ENCODE results near the gene TTBK1.

The TTBK1 gene

DNA sequence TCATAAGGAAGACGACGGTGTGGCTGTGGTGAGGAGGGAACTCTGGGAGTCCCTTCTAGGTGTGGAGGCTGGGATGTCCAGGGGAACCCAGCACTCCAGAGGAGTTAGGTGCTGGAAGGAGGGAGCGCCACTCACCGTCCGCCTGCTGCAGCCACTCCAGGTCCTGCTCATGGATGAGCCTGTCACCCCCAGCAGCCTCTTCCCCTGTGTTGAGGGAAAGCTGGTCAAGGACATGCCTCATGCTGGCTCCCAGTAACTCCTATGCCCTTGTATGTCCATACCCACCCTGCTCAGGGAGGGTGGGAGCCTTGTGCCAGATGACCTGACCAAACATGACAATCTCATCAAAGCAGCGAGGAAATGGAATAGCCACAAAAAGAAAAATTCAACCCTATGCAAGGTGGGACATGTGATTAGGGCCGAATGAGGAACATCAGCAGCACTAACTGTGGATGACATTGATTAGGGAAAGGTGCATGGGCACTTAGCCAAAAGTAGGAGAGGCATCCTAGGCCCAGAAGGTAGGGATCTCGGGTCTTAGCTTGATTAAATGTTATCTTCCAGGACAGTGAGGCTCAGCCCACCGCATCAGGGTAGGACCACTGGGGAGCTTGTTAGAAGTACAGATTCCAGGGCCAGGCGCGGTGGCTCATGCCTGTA lies 17.0 kb upstream of the TTBK1 start:
- DNase-seq, result no peak

DNA sequence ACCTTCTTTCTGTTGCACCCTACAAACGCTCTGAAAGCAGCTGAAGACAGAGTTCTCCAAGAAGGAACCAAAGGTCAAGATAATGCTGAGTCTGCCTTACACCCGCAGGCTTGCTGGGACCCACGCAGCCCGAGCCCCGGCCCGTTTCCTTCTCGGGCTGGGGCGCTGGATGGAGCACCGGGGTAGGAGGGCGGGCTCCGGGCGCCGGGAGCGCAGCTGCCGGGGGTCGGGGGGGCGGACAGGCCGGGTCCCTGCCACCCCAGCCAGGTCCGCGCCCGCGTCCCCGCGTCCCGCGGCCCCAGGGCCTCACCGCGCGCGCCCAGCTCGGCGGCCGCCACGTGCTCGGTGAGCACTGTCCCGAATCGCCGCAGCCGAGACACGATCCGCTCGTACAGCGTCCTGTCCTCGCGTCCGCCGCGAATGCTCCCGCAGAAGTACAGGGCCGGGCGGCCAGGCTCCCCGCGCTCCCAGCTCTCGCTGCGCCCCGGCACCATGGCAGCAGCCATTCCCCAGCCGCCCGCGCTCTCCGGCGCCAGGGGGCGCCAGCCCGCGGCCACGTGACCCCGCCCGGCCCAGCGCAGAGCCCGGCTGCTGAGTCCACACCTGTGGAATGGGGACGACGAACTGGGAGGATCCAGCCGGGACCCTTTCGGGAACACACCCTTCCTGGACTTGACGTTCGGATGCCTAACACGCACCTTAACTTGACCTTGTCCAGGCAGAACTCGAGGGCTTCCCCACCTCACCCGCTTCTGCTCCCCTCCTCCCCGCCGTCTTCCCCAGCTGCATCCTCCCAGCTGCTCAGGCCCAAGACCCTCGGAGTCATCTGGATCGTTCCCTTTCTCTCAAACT lies 14.1 kb upstream of the TTBK1 start, which contains the start of gene DNPH1:
TSS of gene DNPH1 (minus strand) at position 531 of the 852 bp plus-strand sequence. CDS start at position 506, 25 bp downstream.
- peak; percentile 85 for DNase-seq

DNA sequence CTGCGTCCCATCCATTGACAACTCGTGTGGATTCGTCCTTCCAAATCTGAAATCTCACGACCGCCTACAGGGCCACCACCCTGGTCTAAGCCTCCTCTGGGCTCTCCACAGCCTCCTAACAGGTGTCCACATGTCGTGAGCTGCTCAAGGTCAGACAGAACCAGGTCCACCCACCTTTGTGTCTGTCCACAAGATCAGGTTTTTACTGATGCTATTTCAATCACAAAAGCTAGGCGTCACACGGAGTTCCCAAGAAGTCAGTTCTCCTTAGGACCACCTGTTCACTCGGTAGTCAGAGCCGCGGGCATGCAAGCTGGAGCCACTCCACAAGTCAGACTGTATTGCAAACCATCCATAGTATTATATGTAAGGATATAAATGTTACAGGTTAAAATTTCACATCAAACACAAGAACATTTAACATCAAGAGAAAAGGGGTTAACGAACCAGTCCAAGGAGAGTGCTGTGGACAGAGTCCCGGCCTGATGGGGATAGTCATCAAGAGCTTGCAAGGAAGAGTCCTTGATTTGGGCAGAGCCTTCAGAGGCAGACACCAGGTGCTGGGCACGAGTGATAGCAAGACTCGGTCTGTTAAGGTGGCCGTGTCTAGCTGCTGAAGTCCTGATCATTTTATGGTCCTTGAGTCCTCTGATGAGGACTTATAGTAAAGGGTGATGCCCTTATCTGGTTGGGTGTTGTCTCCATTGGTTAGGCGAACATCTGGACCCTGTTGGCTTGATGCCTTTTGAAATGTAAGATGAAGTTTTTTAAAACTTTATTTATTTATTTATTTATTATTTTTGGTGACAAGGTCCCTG lies 13.3 kb upstream of the TTBK1 start:
- DNase-seq, result no peak

DNA sequence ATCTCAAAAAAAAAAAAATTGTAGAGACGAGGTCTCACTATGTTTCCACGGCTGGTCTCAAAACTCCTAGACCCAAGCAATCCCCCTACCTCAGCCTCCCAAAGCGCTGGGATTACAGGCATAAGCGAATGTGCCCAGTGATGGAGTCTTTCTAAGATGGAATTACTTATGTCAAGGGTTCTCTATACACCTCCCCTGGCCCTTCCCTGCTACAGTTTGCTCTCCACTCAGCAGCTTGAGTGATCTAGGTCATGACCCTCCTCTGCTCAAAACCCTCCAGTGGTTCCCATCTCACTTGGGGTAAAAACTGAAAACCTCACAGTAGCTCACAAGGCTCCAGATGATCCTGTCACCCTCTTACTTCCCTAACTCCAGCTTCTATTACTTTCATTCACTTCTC lies 12.2 kb upstream of the TTBK1 start:
- no peak for DNase-seq

DNA sequence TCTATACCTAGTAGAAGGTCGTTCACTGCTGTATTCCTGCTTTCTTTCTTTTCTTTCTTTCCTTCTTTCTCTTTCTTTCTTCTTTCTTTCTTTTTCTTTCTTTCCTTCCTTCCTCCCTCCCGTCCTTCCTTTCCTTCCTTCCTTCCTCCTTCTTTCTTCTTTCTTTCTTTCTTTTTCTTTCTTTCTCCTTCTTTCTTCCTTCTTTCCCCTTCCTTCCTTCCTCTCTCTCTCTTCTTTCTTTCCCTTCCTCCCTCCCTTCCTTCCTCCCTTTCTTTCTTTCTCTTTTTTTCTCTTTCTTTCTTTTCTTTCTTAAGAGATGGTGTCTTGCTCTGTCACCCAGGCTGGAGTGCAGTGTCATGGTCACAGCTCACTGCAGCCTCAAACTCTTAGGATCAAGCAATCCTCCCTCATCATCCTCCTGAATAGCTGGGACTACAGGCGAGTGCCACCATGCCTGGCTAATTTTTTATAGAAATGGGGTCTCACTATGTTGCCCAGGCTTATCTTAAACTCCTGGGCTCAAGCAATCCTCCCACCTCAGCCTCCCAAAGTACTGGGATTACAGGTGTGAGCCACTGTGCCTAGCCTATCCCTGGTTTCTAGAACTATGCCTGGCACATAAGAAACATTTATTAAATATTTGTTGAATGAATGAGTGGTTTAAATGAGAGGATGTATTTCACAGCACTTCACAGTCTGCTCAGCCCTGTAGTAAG lies 11.4 kb upstream of the TTBK1 start:
- no peak for DNase-seq

DNA sequence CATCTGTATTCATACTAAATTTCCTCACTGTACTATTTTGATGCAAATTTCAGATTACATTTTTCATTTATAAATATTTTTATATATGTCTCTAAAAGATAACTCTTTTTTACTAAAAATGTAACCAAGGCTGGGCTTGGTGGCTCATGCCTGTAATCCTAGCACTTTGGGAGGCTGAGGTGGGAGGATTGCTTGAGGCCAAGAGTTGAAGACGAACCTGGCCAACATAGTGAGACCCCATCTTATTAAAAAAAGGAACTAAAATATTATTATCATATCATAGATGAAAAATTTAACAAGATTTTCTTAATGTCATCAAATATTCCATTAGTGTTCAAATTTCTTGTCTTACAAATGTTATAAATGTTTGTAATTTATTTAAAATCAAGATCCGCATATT lies 7.4 kb upstream of the TTBK1 start:
- DNase-seq, result no peak

DNA sequence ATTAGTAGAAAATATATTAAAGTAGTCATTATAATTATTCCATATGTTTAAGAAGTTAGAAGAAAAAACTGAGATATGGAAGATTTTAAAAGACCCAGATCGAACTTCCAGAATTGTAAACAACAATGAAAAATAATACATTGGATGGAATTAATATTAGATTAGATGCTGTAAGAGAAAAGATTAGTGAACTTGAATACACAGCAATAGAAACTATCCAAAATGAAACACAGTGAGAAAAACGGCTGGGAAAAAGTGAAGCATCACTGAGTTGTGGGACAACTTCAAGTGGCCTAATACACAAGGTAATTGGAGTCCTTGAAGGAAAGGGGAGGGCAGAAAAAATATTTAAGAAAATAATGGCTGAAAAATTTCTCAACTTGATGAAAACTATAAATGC lies 4.2 kb upstream of the TTBK1 start:
- DNase-seq, result no peak

DNA sequence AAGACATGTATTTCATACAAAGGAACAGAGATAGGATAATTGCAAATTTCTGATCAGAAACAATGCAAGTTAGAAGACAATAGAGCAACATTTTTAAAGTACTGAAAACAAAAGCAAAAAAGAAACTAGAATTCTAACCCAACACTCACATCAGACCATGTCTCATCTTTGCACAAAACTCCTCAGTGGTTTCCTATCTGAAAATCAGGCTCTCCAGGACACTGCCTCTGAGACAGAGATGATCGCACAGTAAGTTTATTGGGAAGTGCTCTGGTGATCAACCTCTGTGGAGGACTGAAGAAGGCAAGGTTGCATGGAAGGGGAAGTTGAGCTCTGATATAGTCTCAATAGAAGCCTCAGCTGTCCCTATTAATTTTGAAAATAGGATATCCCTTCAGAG lies 2.3 kb upstream of the TTBK1 start:
- DNase-seq, result no peak

DNA sequence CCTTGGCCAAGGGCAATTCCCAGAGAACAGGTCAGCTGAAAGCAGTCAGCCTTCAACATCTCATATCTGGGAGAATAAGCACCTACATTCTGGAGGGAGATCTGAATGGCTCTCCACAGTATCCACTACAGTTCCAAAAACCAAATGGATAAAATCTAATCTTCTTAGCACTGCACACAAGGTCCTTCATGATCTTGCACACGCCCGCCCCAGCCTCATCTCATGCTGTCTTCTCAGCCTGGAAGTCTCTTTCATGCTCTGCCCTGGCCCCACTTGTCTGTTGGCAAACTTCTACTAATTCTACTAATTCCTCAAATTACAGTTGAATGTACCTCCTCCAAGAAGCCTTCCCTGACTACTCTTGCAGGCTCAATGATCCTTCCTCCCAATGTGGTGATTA lies 1.8 kb upstream of the TTBK1 start:
- DNase-seq, result no peak

DNA sequence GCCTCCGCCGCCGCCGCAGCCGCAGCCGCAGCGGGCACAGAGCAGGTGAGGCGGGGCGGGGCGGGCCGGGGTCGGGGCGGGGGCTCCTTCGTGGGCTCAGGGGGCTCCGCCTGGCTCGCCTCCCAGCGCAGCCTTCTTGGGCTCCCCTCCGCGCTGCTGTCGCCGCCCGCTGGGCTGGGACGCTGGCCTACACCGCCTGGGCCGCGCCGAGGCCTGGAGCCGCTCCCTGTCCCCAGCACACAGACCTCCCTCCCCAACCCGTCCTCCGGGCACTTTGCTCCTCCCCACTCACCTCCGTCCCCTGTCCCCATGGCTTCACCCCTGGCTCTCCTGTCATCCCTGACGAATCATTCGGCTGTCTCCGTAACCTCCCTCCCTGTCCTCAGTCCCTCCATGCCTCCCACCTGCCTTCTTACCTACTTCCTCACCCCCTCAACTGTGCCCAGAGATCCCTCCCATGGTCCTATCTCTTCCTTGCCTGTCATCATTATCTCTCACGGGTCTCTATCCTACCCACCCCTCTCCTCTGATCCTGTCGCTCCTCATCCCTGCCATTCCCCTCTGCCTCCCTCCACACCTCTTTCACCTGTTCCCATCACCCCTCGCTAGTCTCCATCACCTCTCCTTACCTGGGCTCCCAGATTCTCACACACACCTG lies 512 bp downstream of the TTBK1 start:
- peak; percentile 56 for DNase-seq

DNA sequence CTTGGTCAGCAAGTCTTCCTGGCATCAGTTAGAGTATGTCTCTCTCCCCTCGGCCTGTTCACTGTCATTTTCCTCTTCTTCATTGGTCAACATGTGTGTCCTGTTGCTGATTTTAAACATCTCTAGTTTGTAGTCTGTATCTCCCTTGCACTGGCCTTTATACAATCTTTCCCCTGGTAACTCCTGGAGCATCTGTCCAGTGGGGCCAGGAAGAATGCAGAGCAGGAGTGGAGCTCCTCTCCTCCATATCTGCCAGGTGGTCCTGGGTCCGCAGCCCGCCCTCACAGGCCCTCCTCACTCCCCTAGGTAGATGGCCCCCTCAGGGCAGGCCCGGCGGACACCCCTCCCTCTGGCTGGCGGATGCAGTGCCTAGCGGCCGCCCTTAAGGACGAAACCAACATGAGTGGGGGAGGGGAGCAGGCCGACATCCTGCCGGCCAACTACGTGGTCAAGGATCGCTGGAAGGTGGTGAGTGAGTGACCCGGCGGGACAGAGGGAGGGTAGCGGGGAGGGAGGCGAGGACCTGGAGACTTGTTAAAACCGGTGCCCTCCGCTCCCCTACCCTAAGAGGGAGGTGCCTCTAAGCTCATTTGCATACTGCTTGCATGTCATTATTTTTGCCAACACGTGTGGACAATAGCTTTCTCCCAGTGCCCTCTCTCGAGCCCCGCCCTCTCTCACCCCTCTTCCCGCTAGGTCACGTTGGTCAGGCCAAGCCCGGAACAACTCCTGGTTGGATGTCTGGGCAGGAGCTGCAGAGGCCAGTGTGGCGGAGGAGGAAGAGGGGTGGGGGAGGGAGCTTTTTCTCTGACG lies 3.2 kb downstream of the TTBK1 start:
- DNase-seq, result peak; percentile 97

DNA sequence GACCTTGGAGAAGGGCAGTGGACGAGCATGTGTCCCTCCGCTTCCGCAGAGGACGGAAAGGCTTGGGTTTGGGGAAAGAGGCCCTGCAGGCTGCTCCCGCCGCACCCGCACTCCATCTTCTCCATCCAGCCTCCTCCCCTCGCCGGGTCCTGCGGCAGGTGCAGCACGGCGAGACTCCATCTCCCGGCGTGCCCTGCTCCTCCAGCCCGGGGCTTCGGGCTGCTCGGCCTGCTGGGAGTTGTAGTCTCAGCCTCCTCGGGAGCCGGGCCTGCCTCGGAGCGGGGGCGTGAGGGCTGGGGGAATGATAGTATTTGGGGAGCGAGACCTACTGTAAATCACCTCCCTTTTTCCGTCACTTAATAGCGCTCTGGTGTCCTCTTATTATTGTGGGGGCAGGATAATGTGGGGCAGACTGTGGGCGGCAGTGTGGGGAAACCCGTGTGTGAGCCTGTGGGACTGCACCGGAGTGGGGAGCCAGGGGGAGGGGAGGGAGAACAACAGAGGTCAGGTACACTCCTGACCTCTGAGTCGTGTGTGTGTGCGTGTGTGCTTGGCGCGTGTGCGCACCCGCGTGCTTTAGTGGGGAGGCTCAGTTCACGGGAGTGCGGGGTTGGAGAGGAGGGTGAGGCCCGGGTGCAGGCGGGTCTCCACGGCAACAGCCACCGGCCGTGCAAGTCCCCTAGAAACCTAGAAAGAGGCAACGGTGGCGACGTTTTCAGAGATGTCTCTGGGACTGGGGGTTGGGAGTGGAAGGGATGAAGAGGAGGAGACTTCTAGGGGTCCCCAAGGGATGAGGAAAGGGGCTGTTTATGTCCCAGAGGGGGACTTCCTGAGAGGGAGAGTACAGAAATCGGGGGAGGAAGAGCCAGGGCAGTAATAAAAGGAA lies 4.1 kb downstream of the TTBK1 start:
- DNase-seq, result peak; percentile 97

DNA sequence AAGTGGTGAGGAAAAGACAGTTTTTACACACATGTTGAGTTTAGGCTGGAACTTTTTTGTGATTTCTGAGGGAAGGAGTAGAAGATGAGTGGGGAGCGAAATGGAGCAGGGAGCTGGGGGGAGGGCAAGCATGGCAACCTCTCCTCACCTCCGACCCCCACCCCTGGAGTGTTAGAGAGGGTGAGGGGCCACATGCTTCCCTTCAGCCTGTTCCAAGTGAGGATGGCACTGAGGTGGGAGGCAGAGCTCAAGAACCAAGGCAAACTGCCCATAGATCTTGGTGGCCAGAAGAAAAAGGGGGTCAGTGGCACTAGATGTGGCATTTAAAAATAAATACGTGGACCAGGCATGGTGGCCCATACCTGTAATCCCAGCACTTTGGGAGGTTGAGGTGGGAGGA lies 4.8 kb downstream of the TTBK1 start:
- no peak for DNase-seq

DNA sequence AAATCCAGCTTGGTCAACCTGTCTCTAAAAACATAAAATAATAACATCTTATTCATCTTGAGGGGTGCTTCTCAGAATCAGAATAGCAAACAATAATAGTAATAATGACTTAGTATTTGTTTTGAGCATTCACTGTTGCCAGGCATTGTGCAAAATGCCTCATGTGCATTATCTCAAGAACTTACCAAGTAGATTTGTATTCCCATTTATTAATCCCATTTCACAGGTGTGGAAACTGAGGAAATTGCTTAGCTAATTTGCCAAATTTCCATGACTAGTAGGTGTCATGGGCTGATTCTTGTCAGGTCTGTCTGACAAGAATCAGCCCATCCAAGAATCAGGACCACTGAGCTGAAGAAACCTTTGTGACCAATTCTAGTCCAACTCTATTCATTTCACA lies 5.5 kb downstream of the TTBK1 start:
- DNase-seq, result no peak

DNA sequence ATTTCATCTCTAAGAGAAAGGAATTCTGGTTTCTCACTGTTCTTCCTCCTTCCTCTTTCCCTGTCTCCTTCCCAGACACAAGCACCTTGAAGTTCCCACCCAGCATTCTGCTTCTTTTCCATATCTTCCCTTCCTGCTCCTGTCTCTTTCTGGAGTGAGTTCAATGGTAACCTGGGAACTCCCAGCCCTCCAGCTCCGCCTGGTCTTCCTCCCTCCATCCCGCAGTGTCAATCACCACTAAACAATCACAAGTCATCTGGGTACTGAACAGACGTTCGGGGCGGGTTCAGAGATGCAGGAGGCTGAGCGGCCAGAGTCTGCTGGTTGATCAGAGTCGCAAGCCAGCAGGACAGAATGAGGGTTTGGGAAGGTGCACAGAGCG lies 7.7 kb downstream of the TTBK1 start:
- DNase-seq, result no peak

DNA sequence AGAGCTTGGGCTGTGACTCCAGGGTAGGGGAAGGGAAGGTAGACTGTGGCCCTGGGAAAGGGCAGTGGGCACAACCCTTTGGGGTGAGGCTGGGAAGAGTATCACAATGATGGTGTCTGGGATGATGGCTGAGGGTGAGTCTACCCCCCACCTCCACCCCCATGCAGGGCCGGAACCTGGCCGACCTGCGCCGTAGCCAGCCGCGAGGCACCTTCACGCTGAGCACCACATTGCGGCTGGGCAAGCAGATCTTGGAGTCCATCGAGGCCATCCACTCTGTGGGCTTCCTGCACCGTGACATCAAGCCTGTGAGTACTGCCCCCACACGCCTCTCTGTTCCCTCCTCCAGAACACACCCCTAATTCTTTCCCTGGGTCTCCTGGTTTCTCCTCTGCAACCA lies 10.1 kb downstream of the TTBK1 start:
- DNase-seq, result no peak

DNA sequence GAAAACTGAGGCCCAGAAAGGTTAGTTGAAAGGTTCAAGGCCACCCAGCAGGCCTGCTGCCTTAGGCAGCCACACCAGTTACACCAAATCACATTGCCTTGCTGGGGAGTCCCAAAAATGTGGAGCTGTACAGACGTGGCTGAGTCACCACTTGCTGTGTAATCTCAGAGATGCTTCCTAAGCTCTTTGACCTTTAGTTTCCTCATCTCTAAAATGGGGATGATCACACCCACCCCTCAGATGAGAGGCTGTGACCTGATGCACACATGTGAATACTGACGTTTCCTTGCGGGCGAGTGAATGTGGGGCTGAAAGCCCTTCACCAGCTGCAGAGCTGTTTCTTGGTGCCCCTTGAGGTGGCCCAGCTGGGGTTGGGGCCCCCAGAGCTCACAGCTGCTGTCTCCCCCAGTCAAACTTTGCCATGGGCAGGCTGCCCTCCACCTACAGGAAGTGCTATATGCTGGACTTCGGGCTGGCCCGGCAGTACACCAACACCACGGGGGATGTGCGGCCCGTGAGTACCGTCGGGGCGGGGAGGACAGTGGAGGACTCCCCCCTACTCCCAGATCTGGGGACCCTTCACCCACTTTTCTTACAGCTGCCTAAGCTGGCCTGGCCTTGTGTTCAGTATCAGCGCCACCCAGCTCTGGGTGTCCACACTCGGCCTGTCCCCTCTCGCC lies 11.0 kb downstream of the TTBK1 start:
- DNase-seq, result no peak

DNA sequence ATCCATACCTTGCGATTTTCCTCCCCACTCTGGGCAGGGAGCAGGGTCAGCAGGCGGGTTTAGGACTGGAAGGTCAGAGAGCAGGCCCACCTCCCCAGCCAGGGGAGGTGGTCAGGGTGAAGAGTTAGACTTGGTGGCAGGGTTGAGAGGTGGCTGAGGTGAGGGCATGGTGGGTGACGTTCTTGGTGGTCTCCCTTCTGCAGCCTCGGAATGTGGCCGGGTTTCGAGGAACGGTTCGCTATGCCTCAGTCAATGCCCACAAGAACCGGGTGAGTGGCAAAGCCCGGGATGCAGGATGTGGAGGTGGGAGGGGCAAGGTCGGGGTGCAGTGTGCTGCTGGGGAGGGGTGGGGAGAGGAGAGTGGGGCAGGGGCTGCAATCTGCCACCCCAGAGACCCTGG lies 11.6 kb downstream of the TTBK1 start:
- DNase-seq, result no peak

DNA sequence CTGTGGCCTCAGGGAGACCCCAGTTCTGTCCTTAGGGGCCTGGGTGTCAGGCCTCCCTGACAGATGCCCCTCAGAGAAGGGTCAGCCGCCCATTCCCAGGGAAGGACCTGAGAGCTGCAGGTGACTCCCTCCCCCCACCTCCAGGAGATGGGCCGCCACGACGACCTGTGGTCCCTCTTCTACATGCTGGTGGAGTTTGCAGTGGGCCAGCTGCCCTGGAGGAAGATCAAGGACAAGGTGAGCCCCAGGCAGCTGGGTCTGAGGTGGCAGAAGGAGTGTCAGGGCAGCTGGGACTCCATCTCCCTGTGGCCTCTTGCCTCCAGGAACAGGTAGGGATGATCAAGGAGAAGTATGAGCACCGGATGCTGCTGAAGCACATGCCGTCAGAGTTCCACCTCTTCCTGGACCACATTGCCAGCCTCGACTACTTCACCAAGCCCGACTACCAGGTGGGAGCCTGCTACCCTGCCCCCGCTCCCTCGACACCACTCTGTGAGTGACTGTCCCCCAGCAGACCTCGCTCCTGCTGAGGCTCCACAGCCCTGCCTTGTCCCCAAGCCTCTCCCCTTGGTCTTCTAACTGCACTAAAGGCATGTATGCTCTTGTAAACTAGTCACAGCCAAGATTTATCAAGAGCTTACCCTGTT lies 12.2 kb downstream of the TTBK1 start:
- DNase-seq, result no peak
